GM12892 (cell line): ENCODE data around the gene BRAP.
"Not testable (repeated sequence)": the region's sequence is repeated elsewhere in the genome, so short reads cannot be mapped to it uniquely, and the experiment has no call there.

ENCODE experiments used
- POLR2A ChIP-seq: IDR thresholded peaks from 2 replicates; pipeline ENCODE4 v1.6.1; 2011; ENCODE audit warnings: low read depth, low read length, control low read depth
- POLR2AphosphoS5 ChIP-seq: IDR thresholded peaks from 2 replicates; pipeline ENCODE4 v1.6.1; 2011; ENCODE audit warnings: low read depth, low read length, control low read depth
- TAF1 ChIP-seq: IDR thresholded peaks from 2 replicates; pipeline ENCODE4 v1.6.1; 2011; ENCODE audit warnings: low read depth, mild to moderate bottlenecking, control low read depth, low read length, borderline replicate concordance

DNA sequence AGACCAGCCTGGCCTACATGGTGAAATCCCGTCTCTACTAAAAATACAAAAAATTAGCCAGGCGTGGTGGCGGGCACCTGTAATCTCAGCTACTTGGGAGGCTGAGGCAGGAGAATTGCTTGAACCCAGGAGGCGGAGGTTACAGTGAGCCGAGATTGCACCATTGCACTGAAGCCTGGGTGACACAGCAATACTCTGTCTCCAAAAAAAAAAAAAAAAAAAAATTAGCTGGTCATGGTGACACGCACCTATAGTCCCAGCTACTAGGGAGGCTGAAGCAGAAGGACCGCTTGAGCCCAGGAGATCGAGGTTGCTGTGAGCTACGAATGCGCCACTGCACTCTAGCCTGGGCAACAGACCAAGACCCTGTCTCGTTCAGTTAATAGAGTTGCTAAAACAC is 82.9 kb downstream of the BRAP start:
- TF ChIP-seq POLR2AphosphoS5, POLR2A, TAF1: not testable (repeated sequence)
